GM12878 (cell line): ENCODE measurements around the gene CYP3A7. TPM values are rescaled to one million over a fixed set of nuclear protein-coding genes. Genes with fewer than 3 reads are reported as not detected.

Source experiments
- ATAC-seq: fragments of 200-7000 bp; cut with Tn5 transposase; 3 replicates; pipeline ENCODE4 v1.9.1; 2020; ENCODE audit warnings: mild to moderate bottlenecking, moderate library complexity
- BruUV-seq: library from RNA; stranded (reverse); fragments of 400-500 nt; replicated peaks from 2 replicates; lab custom pipeline; 2021; lab: Mats Ljungman, UMichigan
- CTCF ChIA-PET: fragments of 300-600 bp; sonication (Branson Sonifier 250); formaldehyde crosslinking; extraction: SDS; loops from one replicate; lab custom pipeline; 2021; ENCODE audit warnings: inconsistent platforms; lab: Yijun Ruan, JAX
- POLR2A ChIA-PET: fragments of 350-600 bp; formaldehyde crosslinking; extraction: SDS; loops from one replicate; lab custom pipeline; 2021; ENCODE audit warnings: inconsistent platforms; lab: Charles Lee
- RAD21 ChIA-PET: fragments of 300-600 bp; sonication (Branson Sonifier 250); formaldehyde crosslinking; loops from one replicate; lab custom pipeline; 2023; ENCODE audit warnings: antibody characterized with exemption; ENCODE audit not compliant: unreplicated experiment; lab: Charles Lee
- SMC1A ChIA-PET: fragments of 300-600 bp; sonication (Branson Sonifier 250); formaldehyde crosslinking; loops from one replicate; lab custom pipeline; 2023; ENCODE audit not compliant: unreplicated experiment, uncharacterized antibody; lab: Charles Lee
- DNase-seq: peaks from one replicate; pipeline ENCODE4 v3.0.0-alpha.2; 2011; ENCODE audit warnings: low read depth, low spot score
- FAIRE-seq: peaks from 3 replicates; lab custom pipeline; 2011; peaks lifted over from hg19 to GRCh38; lab: Jason Lieb, UNC
- H2AFZ ChIP-seq: 2 replicates; pipeline ENCODE4 v1.6.0; 2011; ENCODE audit warnings: low read depth, low read length, control low read depth; ENCODE audit not compliant: control insufficient read depth
- H3K27ac ChIP-seq: 2 replicates; pipeline ENCODE4 v1.5.1; 2011; ENCODE audit warnings: control low read depth; ENCODE audit not compliant: control insufficient read depth, insufficient read depth
- H3K27me3 ChIP-seq, 2 experiments: replicated peaks in 1 of 2; 2 replicates each; pipeline versions ENCODE4 v1.6.0 to v1.6.1; 2011; ENCODE audit warnings: low read length in 1 of 2; ENCODE audit not compliant: control insufficient read depth in 2 of 2, insufficient read depth in 2 of 2
- H3K36me3 ChIP-seq, 2 experiments: 2 replicates each; pipeline ENCODE4 v1.5.1; 2011; ENCODE audit warnings: low read length in 1 of 2; ENCODE audit not compliant: control insufficient read depth in 2 of 2, insufficient read depth in 2 of 2
- H3K4me1 ChIP-seq: 2 replicates; pipeline ENCODE4 v1.6.1; 2011; ENCODE audit warnings: mild to moderate bottlenecking, low read length, moderate library complexity, mixed read lengths; ENCODE audit not compliant: control insufficient read depth, insufficient read depth
- H3K4me2 ChIP-seq: 2 replicates; pipeline ENCODE4 v1.6.0; 2011; ENCODE audit warnings: control low read depth; ENCODE audit not compliant: control insufficient read depth, insufficient read depth
- H3K4me3 ChIP-seq: fragments of 200-600 bp; sonication (generic); 2 replicates; pipeline ENCODE4 v1.5.1; 2016
- H3K79me2 ChIP-seq: 2 replicates; pipeline ENCODE4 v1.6.0; 2011; ENCODE audit warnings: low read length; ENCODE audit not compliant: control insufficient read depth, insufficient read depth
- H3K9ac ChIP-seq: 2 replicates; pipeline ENCODE4 v1.8.0; 2011; ENCODE audit warnings: low read length, control low read depth, mixed read lengths; ENCODE audit not compliant: control insufficient read depth, insufficient read depth
- H3K9me3 ChIP-seq: replicated peaks from 3 replicates; pipeline ENCODE4 v1.5.1; 2011; ENCODE audit warnings: mild to moderate bottlenecking, low read length; ENCODE audit not compliant: control insufficient read depth, insufficient read depth
- H4K20me1 ChIP-seq: 2 replicates; pipeline ENCODE4 v1.6.0; 2011; ENCODE audit not compliant: control insufficient read depth, insufficient read depth
- BCL3 ChIP-seq: IDR thresholded peaks from 2 replicates; pipeline ENCODE4 v1.6.1; 2011; ENCODE audit warnings: borderline replicate concordance, low read depth, mild to moderate bottlenecking, moderate library complexity, low read length; ENCODE audit not compliant: insufficient read depth, poor library complexity, severe bottlenecking
- ESRRA ChIP-seq: IDR thresholded peaks from 2 replicates; pipeline ENCODE4 v1.6.1; 2012; ENCODE audit warnings: mild to moderate bottlenecking, low read length, improper control_type of control experiment
- FOS ChIP-seq: IDR thresholded peaks from 3 replicates; pipeline ENCODE4 v1.6.1; 2011; ENCODE audit warnings: borderline replicate concordance; ENCODE audit not compliant: insufficient read length; ENCODE audit errors: extremely low read depth
- IKZF2 ChIP-seq, 2 experiments: fragments of 450-650 bp; IDR thresholded peaks; 2 replicates each; pipeline ENCODE4 v1.6.1; 2017; ENCODE audit warnings: mild to moderate bottlenecking in 2 of 2, moderate library complexity in 2 of 2
- KAT2A ChIP-seq: conservative IDR thresholded peaks from 2 replicates; pipeline ENCODE4 v1.6.1; 2011; ENCODE audit warnings: low read depth, low read length; ENCODE audit not compliant: control insufficient read depth
- NR2C2 ChIP-seq: IDR thresholded peaks from 2 replicates; pipeline ENCODE4 v1.6.1; 2011; ENCODE audit warnings: borderline replicate concordance, low read depth; ENCODE audit not compliant: control insufficient read depth, insufficient read length
- POLR2A ChIP-seq: IDR thresholded peaks from 2 replicates; pipeline ENCODE4 v1.6.1; 2011; ENCODE audit warnings: low read depth, mild to moderate bottlenecking, low read length
- POLR2AphosphoS5 ChIP-seq: IDR thresholded peaks from 2 replicates; pipeline ENCODE4 v1.6.1; 2011; ENCODE audit warnings: mild to moderate bottlenecking, low read length, inconsistent platforms
- ZNF687 ChIP-seq: fragments of 450-650 bp; IDR thresholded peaks from 2 replicates; pipeline ENCODE4 v1.6.1; 2017; ENCODE audit warnings: mild to moderate bottlenecking, moderate library complexity
- WGBS: methylation state at CpG from one replicate; pipeline ENCODE4 v1.1.6; 2016; ENCODE audit warnings: low lambda C conversion rate; ENCODE audit not compliant: insufficient replicate concordance, insufficient coverage; ENCODE audit errors: missing lambda C conversion rate; 5-methylcytosine and 5-hydroxymethylcytosine counted together
- in situ Hi-C: fragments of 300-500 bp; cut with MboI; formaldehyde crosslinking; loops from 9 replicates; pipeline ENCODE4 v1.14.3; 2018; ENCODE audit warnings: mixed read lengths
- intact Hi-C: fragments of 100-400 bp; cut with micrococcal nuclease; formaldehyde crosslinking; loops from one replicate; pipeline ENCODE4 v1.14.2; 2022; ENCODE audit not compliant: unreplicated experiment
- polyA plus RNA-seq, 11 experiments: library from polyadenylated mRNA; depleted of rRNA in 4 of 11; unstranded in 6 of 11; stranded (reverse) in 5 of 11; fragments of >200 nt; fragmentation: Nextera tagmentation in 4 of 11; fragmentation: Illumina TruSeq in 1 of 11; extraction: Ambion mirVana in 4 of 11; extraction: Trizol in 1 of 11; gene quantifications; 1 replicate in 1 of 11; 2 replicates in 10 of 11; pipeline versions ENCODE4 v1.2.1 to v1.2.3, GENCODE V29; 2011 to 2016; ENCODE audit warnings: inconsistent platforms in 2 of 11, missing spikeins in 2 of 11, low read depth in 1 of 11
- total RNA-seq, 4 experiments: library from RNA; depleted of rRNA in 3 of 4; stranded (reverse); fragments of >200 nt in 3 of 4; fragmentation: Illumina TruSeq in 1 of 4; extraction: Trizol in 1 of 4; gene quantifications; 2 replicates each; pipeline versions ENCODE4 v1.2.1 to v1.2.3, GENCODE V29; 2013 to 2021

The CYP3A7 gene
- total and polyA plus RNA-seq, 10 of the 15 experiments (the other 5 are each of a cell fraction or from before 2014, with no cell fraction given), result 0.05 to 0.11 (median 0.06) TPM; not detected in 7

- Histone ChIP-seq H3K4me1 (no peaks in the 10 kb centered on the region), H3K27me3 (no peaks in the 10 kb centered on the region), H3K9me3 (no peaks in the 10 kb centered on the region; the same call in 2 of the 3 replicates), H3K4me2 (no peak overlapping the region), H3K9ac (no peak overlapping the region), H3K79me2 (no peaks in the 10 kb centered on the region), H3K27ac (no peak overlapping the region), H4K20me1 (no peaks in the 10 kb centered on the region), H3K4me3 (no peak overlapping the region), H3K36me3 (no peaks in the 10 kb centered on the region)
- ATAC-seq (no peak), DNase-seq (no peak), FAIRE-seq (no peak)
- CTCF ChIA-PET, result no interaction called here
- in situ Hi-C loops, result no loop called here
- SMC1A ChIA-PET, result no interaction called here
- POLR2A ChIA-PET, result no interaction called here
- 51% methylated on average over 9 of the region's 9 CpGs for WGBS
- BruUV-seq, result no TSS peak
- TF ChIP-seq ESRRA (no peak), NR2C2 (no peak), POLR2A (no peak), BCL3 (peak; percentile 77)
- TF ChIP-seq, all 136 proteins: peak for 1
- no peak overlapping the region for H2AFZ ChIP-seq
- intact Hi-C loops, result no loop called here
- RAD21 ChIA-PET, result no interaction called here
Measured at GRCh38 chr7:99685129-99685758, 49.8 kb downstream of the CYP3A7 start.

- Histone ChIP-seq H3K36me3 (no peaks in the 10 kb centered on the region), H3K4me3 (no peak within 1 kb of the TSS), H3K9ac (no peak within 1 kb of the TSS), H3K9me3 (no peaks in the 10 kb centered on the region; the same call in 2 of the 3 replicates), H2AFZ (no peak within 1 kb of the TSS), H3K27ac (no peak within 1 kb of the TSS), H3K4me2 (no peak within 1 kb of the TSS), H3K27me3 (no peaks in the 10 kb centered on the region), H3K4me1 (no peaks in the 10 kb centered on the region), H3K79me2 (no peaks in the 10 kb centered on the region), H4K20me1 (no peaks in the 10 kb centered on the region)
- in situ Hi-C loops (no loop called here), intact Hi-C loops (no loop called here)
- WGBS, result 60% methylated on average over 10 of the region's 10 CpGs
- SMC1A ChIA-PET, result no interaction called here
- BruUV-seq, result no TSS peak
- ATAC-seq (no peak), FAIRE-seq (no peak), DNase-seq (no peak)
- RAD21 ChIA-PET, result no interaction called here
- POLR2A ChIA-PET, result no interaction called here
- CTCF ChIA-PET, result no interaction called here
- TF ChIP-seq POLR2A, result no peak
- no peak for TF ChIP-seq POLR2AphosphoS5
- TF ChIP-seq KAT2A, result no peak
- no peak for TF ChIP-seq FOS
- TF ChIP-seq IKZF2 (IDR thresholded peaks at IDR 0.05), result no peak
- no peak for TF ChIP-seq ZNF687
Measured at GRCh38 chr7:99679400-99680191, 55.4 kb downstream of the CYP3A7 start, which contains the start of gene CYP3A5. TSS of gene CYP3A5 (minus strand) at chr7:99679996. CDS start at chr7:99679896, 100 bp downstream.
